Measurements from ENCODE around the gene TMEM242.
A peak's percentile ranks its signal among the peaks of the same experiment; 100 is the strongest.
"Not testable (repeated sequence)": the region's sequence is repeated elsewhere in the genome, so short reads cannot be mapped to it uniquely, and the experiment has no call there.

TMEM242 gene

GRCh38 chr6:157323255-157323965, at the start of gene TMEM242:
Gene TMEM242, minus strand, starts transcription at chr6:157323519. Its CDS starts 20 bp downstream, at chr6:157323499.
- no peak for DNase-seq

- no peak for DNase-seq
Measured at GRCh38 chr6:157372501-157373280, 49.4 kb upstream of the TMEM242 start.

- DNase-seq = no peak
Measured at GRCh38 chr6:157370755-157371154, 47.4 kb upstream of the TMEM242 start.

- no peak for DNase-seq
Measured at GRCh38 chr6:157368359-157369049, 45.2 kb upstream of the TMEM242 start.

GRCh38 chr6:157366648-157367047, 43.3 kb upstream of the TMEM242 start:
- DNase-seq = no peak

- no peak for DNase-seq
Measured at GRCh38 chr6:157364705-157365104, 41.4 kb upstream of the TMEM242 start.

- no peak for DNase-seq
Measured at GRCh38 chr6:157361886-157362285, 38.6 kb upstream of the TMEM242 start.

GRCh38 chr6:157358287-157358686, 35.0 kb upstream of the TMEM242 start:
- DNase-seq = no peak

GRCh38 chr6:157346373-157346772, 23.1 kb upstream of the TMEM242 start:
- no peak for DNase-seq

GRCh38 chr6:157343732-157344131, 20.4 kb upstream of the TMEM242 start:
- no peak for DNase-seq

GRCh38 chr6:157339432-157339831, 16.1 kb upstream of the TMEM242 start:
- DNase-seq = no peak

GRCh38 chr6:157337751-157338150, 14.4 kb upstream of the TMEM242 start:
- no peak for DNase-seq

- not testable (repeated sequence) for DNase-seq
Measured at GRCh38 chr6:157337276-157337675, 14.0 kb upstream of the TMEM242 start.

- peak; percentile 57 for DNase-seq
Measured at GRCh38 chr6:157335829-157336228, 12.5 kb upstream of the TMEM242 start.

GRCh38 chr6:157333956-157334355, 10.6 kb upstream of the TMEM242 start:
- DNase-seq = no peak

- DNase-seq = no peak
Measured at GRCh38 chr6:157333537-157333936, 10.2 kb upstream of the TMEM242 start.

- no peak for DNase-seq
Measured at GRCh38 chr6:157332813-157333212, 9.5 kb upstream of the TMEM242 start.

GRCh38 chr6:157330831-157331230, 7.5 kb upstream of the TMEM242 start:
- no peak for DNase-seq

- DNase-seq = no peak
Measured at GRCh38 chr6:157329829-157330228, 6.5 kb upstream of the TMEM242 start.

- DNase-seq = no peak
Measured at GRCh38 chr6:157328108-157328692, 4.9 kb upstream of the TMEM242 start.

- no peak for DNase-seq
Measured at GRCh38 chr6:157326979-157327378, 3.7 kb upstream of the TMEM242 start.

- DNase-seq = no peak
Measured at GRCh38 chr6:157325069-157325805, 1.9 kb upstream of the TMEM242 start.

GRCh38 chr6:157323966-157324300, 614 bp upstream of the TMEM242 start:
- DNase-seq = no peak

Measured in NCI-H524 treated with DMSO at 0.1 percent for 48 hours (cell line).